ENCODE results near the gene SNX5. TPM values are rescaled to one million over a fixed set of nuclear protein-coding genes. Genes with fewer than 3 reads are reported as not detected.

Gene SNX5
- total RNA-seq, 1 experiment from 2014 or later = 90.8 TPM

- Histone ChIP-seq H3K4me3 (ENCODE audit: low read depth in 2 of 2, low read length in 2 of 2) (no peak overlapping the region), H3K4me1 (ENCODE audit: control insufficient read depth, insufficient read depth, low read length) (no peaks in the 10 kb centered on the region), H3K9me3 (ENCODE audit: control insufficient read depth, insufficient read depth, low read depth, low read length) (no peaks in the 10 kb centered on the region), H3K36me3 (ENCODE audit: control insufficient read depth, insufficient read depth, low read length) (no peaks in the 10 kb centered on the region), H3K27ac (ENCODE audit: low read length) (no peak overlapping the region), H3K27me3 (ENCODE audit: control insufficient read depth, insufficient read depth, low read length) (no peaks in the 10 kb centered on the region)
- CTCF ChIA-PET = interaction anchor here (0.7 kb wide), 1 partner anchor 32 kb away, joined by 5 read pairs; no protein-coding TSS in a partner anchor
- ATAC-seq (no peak), DNase-seq (ENCODE audit: low read depth, low spot score) (no peak)
- intact Hi-C loops (cut with micrococcal nuclease; ENCODE audit: unreplicated experiment) = no loop called here
- TF ChIP-seq CTCF (IDR thresholded peaks at IDR 0.05) (no peak), SIN3A (IDR thresholded peaks at IDR 0.05; ENCODE audit: borderline replicate concordance, insufficient read depth, low read depth, low read length) (no peak), POLR2AphosphoS5 (IDR thresholded peaks at IDR 0.05; ENCODE audit: low read depth, low read length) (no peak), TCF7L2 (IDR thresholded peaks at IDR 0.05; ENCODE audit: low read depth, low read length) (no peak), REST (IDR thresholded peaks at IDR 0.05; ENCODE audit: insufficient read depth in 1 of 2, low read depth in 2 of 2, low read length in 1 of 2) (no peak)
- no TSS peak for BruUV-seq (replicated peaks)
- in situ Hi-C loops (cut with HindIII; ENCODE audit: low pct_unique_long_range_greater_than_20kb, low sequenced_read_pairs) = no loop called here
- POLR2A ChIA-PET = no interaction called here
Measured at GRCh38 chr20:18005990-18006364, 37.4 kb upstream of the SNX5 start.

- intact Hi-C loops (cut with micrococcal nuclease; ENCODE audit: unreplicated experiment) = no loop called here
- BruUV-seq (replicated peaks) = no TSS peak
- Histone ChIP-seq H3K36me3 (ENCODE audit: control insufficient read depth, insufficient read depth, low read length) (no peaks in the 10 kb centered on the region), H3K9me3 (ENCODE audit: control insufficient read depth, insufficient read depth, low read depth, low read length) (no peaks in the 10 kb centered on the region), H3K4me1 (ENCODE audit: control insufficient read depth, insufficient read depth, low read length) (no peaks in the 10 kb centered on the region), H3K27ac (ENCODE audit: low read length) (no peak overlapping the region), H3K27me3 (ENCODE audit: control insufficient read depth, insufficient read depth, low read length) (no peaks in the 10 kb centered on the region), H3K4me3 (ENCODE audit: low read depth in 2 of 2, low read length in 2 of 2) (no peak overlapping the region)
- CTCF ChIA-PET = interaction anchor here (0.7 kb wide), 1 partner anchor 33 kb away, joined by 5 read pairs; no protein-coding TSS in a partner anchor
- POLR2A ChIA-PET = no interaction called here
- in situ Hi-C loops (cut with HindIII; ENCODE audit: low pct_unique_long_range_greater_than_20kb, low sequenced_read_pairs) = no loop called here
- TF ChIP-seq CTCF (IDR thresholded peaks at IDR 0.05) = no peak
- TF ChIP-seq TCF7L2 (IDR thresholded peaks at IDR 0.05; ENCODE audit: low read depth, low read length) = no peak
- no peak for TF ChIP-seq SIN3A (IDR thresholded peaks at IDR 0.05; ENCODE audit: borderline replicate concordance, insufficient read depth, low read depth, low read length)
- TF ChIP-seq POLR2AphosphoS5 (IDR thresholded peaks at IDR 0.05; ENCODE audit: low read depth, low read length) = no peak
- TF ChIP-seq REST (IDR thresholded peaks at IDR 0.05; ENCODE audit: insufficient read depth in 1 of 2, low read depth in 2 of 2, low read length in 1 of 2) = no peak
- no peak for ATAC-seq
- DNase-seq (ENCODE audit: low read depth, low spot score) = no peak
Measured at GRCh38 chr20:18005170-18005989, 36.8 kb upstream of the SNX5 start.
